K562 (cell line): Measurements from ENCODE around the gene AP3S1.

Experiments
- ARNT ChIP-seq, 2 experiments: fragments of 450-650 bp; IDR thresholded peaks; 2 replicates each; pipeline ENCODE4 v1.6.1; 2016; ENCODE audit warnings: mild to moderate bottlenecking in 1 of 2
- CREB1 ChIP-seq, 2 experiments: sonication (generic) in 1 of 2; formaldehyde crosslinking in 1 of 2; IDR thresholded peaks; 2 replicates each; pipeline versions ENCODE4 v1.6.1 to v1.8.0; 2012 to 2022; ENCODE audit warnings: inconsistent platforms in 1 of 2, mild to moderate bottlenecking in 1 of 2, missing genetic modification reagents in 1 of 2, moderate library complexity in 1 of 2
- HNRNPL ChIP-seq: fragments of 200-400 bp; formaldehyde crosslinking; IDR thresholded peaks from 2 replicates; pipeline ENCODE4 v1.6.1; 2017; ENCODE audit warnings: low read depth, mild to moderate bottlenecking, low read length
- MAFK ChIP-seq: IDR thresholded peaks from 2 replicates; pipeline ENCODE4 v1.6.1; 2011; ENCODE audit warnings: low read length, improper control_type of control experiment
- POLR2A ChIP-seq: fragments of 450-650 bp; conservative IDR thresholded peaks from 2 replicates; pipeline ENCODE4 v1.6.1; 2016
- RFX5 ChIP-seq: IDR thresholded peaks from 2 replicates; pipeline ENCODE4 v1.6.1; 2011; ENCODE audit warnings: low read depth, mild to moderate bottlenecking, improper control_type of control experiment, low read length
- SIN3A ChIP-seq, 2 experiments: fragments of 150-350 bp in 1 of 2; IDR thresholded peaks; 2 replicates each; pipeline ENCODE4 v1.6.1; 2011 to 2016; ENCODE audit warnings: borderline replicate concordance in 2 of 2, low read depth in 2 of 2, low read length in 2 of 2, mild to moderate bottlenecking in 2 of 2, moderate library complexity in 2 of 2; ENCODE audit not compliant: control insufficient read depth in 1 of 2
- SP2 ChIP-seq: IDR thresholded peaks from 2 replicates; pipeline ENCODE4 v1.6.1; 2011; ENCODE audit warnings: mild to moderate bottlenecking, low read depth, low read length, moderate library complexity; ENCODE audit not compliant: poor library complexity, severe bottlenecking; ENCODE audit errors: extremely low read depth
- ZNF24 ChIP-seq: fragments of 450-650 bp; IDR thresholded peaks from 2 replicates; pipeline ENCODE4 v1.6.1; 2016
- ZNF707 ChIP-seq: fragments of 250-450 bp; sonication (Bioruptor Pico); conservative IDR thresholded peaks from 2 replicates; pipeline ENCODE4 v1.8.0; 2022; ENCODE audit warnings: inconsistent platforms, mild to moderate bottlenecking, moderate library complexity
- TF ChIP-seq, protein P1 (sequence below), 3 experiments: IDR thresholded peaks in 2 of 3; conservative IDR thresholded peaks in 1 of 3; 2 replicates each; pipeline ENCODE4 v1.5.1; 2011 to 2012; ENCODE audit warnings: low read length in 3 of 3, mild to moderate bottlenecking in 3 of 3, control low read depth in 2 of 3, improper control_type of control experiment in 1 of 3, inconsistent platforms in 1 of 3, low read depth in 1 of 3, mixed read lengths in 1 of 3, moderate library complexity in 1 of 3; ENCODE audit not compliant: insufficient read depth in 2 of 3
- TF ChIP-seq, protein P2 (sequence below): sonication (generic); formaldehyde crosslinking; IDR thresholded peaks from 2 replicates; pipeline ENCODE4 v1.9.0; 2022; ENCODE audit warnings: mild to moderate bottlenecking, missing genetic modification reagents
- TF ChIP-seq, protein P3 (sequence below): fragments of 150-350 bp; IDR thresholded peaks from 2 replicates; pipeline ENCODE4 v1.6.1; 2014; ENCODE audit warnings: low read depth, mild to moderate bottlenecking, low read length, borderline replicate concordance

DNA sequence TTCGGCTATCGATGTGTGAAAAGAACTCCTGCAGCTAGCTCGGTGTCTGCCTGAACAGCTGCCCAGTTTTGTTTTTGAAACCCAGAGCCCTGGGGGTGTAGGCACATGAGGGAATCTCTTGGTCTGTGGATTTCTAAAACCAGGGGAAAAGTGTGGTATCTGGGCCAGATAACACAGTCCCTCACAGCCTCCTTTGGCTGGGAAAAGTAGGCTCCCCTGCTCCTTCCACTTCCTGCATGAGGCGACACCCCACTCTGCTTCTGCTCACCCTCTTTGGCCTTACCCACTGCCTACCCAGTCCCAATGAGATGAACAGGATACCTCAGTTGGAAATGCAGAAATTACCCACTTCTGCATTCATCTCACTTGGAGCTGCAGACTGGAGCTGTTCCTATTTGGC, 15.8 kb upstream of the AP3S1 start:
- TF ChIP-seq SIN3A (IDR thresholded peaks at IDR 0.05; ENCODE audit: borderline replicate concordance in 2 of 2, control insufficient read depth in 1 of 2, low read depth in 2 of 2, low read length in 2 of 2) (no peak), ZNF24 (no peak), ARNT (IDR thresholded peaks at IDR 0.05) (no peak), POLR2A (no peak), RFX5 (no peak), MAFK (no peak), ZNF707 (CRISPR knock-in tag) (no peak), SP2 (no peak), CREB1 (IDR thresholded peaks at IDR 0.05) (no peak), CREB1 (CRISPR knock-in tag; IDR thresholded peaks at IDR 0.05) (no peak), HNRNPL (no peak)
- TF ChIP-seq, protein P1, sequence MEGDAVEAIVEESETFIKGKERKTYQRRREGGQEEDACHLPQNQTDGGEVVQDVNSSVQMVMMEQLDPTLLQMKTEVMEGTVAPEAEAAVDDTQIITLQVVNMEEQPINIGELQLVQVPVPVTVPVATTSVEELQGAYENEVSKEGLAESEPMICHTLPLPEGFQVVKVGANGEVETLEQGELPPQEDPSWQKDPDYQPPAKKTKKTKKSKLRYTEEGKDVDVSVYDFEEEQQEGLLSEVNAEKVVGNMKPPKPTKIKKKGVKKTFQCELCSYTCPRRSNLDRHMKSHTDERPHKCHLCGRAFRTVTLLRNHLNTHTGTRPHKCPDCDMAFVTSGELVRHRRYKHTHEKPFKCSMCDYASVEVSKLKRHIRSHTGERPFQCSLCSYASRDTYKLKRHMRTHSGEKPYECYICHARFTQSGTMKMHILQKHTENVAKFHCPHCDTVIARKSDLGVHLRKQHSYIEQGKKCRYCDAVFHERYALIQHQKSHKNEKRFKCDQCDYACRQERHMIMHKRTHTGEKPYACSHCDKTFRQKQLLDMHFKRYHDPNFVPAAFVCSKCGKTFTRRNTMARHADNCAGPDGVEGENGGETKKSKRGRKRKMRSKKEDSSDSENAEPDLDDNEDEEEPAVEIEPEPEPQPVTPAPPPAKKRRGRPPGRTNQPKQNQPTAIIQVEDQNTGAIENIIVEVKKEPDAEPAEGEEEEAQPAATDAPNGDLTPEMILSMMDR (IDR thresholded peaks at IDR 0.05 in 2 of 3, conservative IDR thresholded peaks at IDR 0.05 in 1 of 3; ENCODE audit: insufficient read depth in 2 of 3, low read depth in 1 of 3, low read length in 3 of 3), result no peak
- TF ChIP-seq, protein P2, sequence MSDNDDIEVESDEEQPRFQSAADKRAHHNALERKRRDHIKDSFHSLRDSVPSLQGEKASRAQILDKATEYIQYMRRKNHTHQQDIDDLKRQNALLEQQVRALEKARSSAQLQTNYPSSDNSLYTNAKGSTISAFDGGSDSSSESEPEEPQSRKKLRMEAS (CRISPR knock-in tag), result no peak
- TF ChIP-seq, protein P3, sequence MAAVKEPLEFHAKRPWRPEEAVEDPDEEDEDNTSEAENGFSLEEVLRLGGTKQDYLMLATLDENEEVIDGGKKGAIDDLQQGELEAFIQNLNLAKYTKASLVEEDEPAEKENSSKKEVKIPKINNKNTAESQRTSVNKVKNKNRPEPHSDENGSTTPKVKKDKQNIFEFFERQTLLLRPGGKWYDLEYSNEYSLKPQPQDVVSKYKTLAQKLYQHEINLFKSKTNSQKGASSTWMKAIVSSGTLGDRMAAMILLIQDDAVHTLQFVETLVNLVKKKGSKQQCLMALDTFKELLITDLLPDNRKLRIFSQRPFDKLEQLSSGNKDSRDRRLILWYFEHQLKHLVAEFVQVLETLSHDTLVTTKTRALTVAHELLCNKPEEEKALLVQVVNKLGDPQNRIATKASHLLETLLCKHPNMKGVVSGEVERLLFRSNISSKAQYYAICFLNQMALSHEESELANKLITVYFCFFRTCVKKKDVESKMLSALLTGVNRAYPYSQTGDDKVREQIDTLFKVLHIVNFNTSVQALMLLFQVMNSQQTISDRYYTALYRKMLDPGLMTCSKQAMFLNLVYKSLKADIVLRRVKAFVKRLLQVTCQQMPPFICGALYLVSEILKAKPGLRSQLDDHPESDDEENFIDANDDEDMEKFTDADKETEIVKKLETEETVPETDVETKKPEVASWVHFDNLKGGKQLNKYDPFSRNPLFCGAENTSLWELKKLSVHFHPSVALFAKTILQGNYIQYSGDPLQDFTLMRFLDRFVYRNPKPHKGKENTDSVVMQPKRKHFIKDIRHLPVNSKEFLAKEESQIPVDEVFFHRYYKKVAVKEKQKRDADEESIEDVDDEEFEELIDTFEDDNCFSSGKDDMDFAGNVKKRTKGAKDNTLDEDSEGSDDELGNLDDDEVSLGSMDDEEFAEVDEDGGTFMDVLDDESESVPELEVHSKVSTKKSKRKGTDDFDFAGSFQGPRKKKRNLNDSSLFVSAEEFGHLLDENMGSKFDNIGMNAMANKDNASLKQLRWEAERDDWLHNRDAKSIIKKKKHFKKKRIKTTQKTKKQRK, result no peak
